AG10803 (cell line): ENCODE measurements around the gene OSTF1.
A peak's percentile ranks its signal among the peaks of the same experiment; 100 is the strongest.

ENCODE experiments used
- DNase-seq: peaks from one replicate; pipeline ENCODE4 v3.0.0; 2010; ENCODE audit warnings: low read depth
- H3K4me3 ChIP-seq: 2 replicates; pipeline ENCODE4 v1.5.1; 2011; ENCODE audit warnings: mild to moderate bottlenecking, low read length, control low read depth
- CTCF ChIP-seq: conservative IDR thresholded peaks from 2 replicates; pipeline ENCODE4 v1.5.1; 2011; ENCODE audit warnings: mild to moderate bottlenecking, low read length, control low read depth, inconsistent platforms

OSTF1 gene

GRCh38 chr9:75085640-75086039, 2.7 kb upstream of the OSTF1 start:
- no peak overlapping the region for H3K4me3 ChIP-seq
- TF ChIP-seq CTCF: no peak
- no peak for DNase-seq

GRCh38 chr9:75086541-75087288, 1.6 kb upstream of the OSTF1 start:
- H3K4me3 ChIP-seq: peak overlapping the region; percentile 95
- no peak for TF ChIP-seq CTCF
- DNase-seq: no peak

GRCh38 chr9:75087289-75087823, 958 bp upstream of the OSTF1 start:
- H3K4me3 ChIP-seq: peak overlapping the region; percentile 95
- TF ChIP-seq CTCF: peak; percentile 24
- peak; percentile 62 for DNase-seq

- DNase-seq: peak; percentile 71
- TF ChIP-seq CTCF: peak; percentile 73
- H3K4me3 ChIP-seq: peak overlapping the region; percentile 89
Observed at GRCh38 chr9:75088646-75089372, 495 bp downstream of the OSTF1 start.

GRCh38 chr9:75089373-75089766, 1.1 kb downstream of the OSTF1 start:
- no peak for TF ChIP-seq CTCF
- no peak for DNase-seq
- peak overlapping the region; percentile 89 for H3K4me3 ChIP-seq

GRCh38 chr9:75090579-75090978, 2.3 kb downstream of the OSTF1 start:
- no peak for DNase-seq
- H3K4me3 ChIP-seq: no peak overlapping the region
- no peak for TF ChIP-seq CTCF
